Amniotic stem cell (primary cell): ENCODE data around the gene ANKRD22.

ENCODE experiments used
- DNase-seq: peaks from one replicate; lab custom pipeline; 2025; lab: John Stamatoyannopoulos, UW

The ANKRD22 gene

GRCh38 chr10:88800152-88801125 lies 51.2 kb downstream of the ANKRD22 start:
- no peak for DNase-seq

- DNase-seq, result no peak
These were observed 56.9 kb downstream of the ANKRD22 start for GRCh38 chr10:88794731-88795130.

GRCh38 chr10:88793712-88794299 lies 57.8 kb downstream of the ANKRD22 start:
- peak; percentile 9 for DNase-seq

GRCh38 chr10:88792661-88793060 lies 59.0 kb downstream of the ANKRD22 start:
- DNase-seq, result no peak

- no peak for DNase-seq
These were observed 59.7 kb downstream of the ANKRD22 start for GRCh38 chr10:88791924-88792323.

- DNase-seq, result no peak
These were observed 62.7 kb downstream of the ANKRD22 start for GRCh38 chr10:88788924-88789323.

GRCh38 chr10:88787463-88787862 lies 64.2 kb downstream of the ANKRD22 start:
- DNase-seq, result no peak

- no peak for DNase-seq
These were observed 65.4 kb downstream of the ANKRD22 start for GRCh38 chr10:88786032-88786770.

- DNase-seq, result no peak
These were observed 67.9 kb downstream of the ANKRD22 start for GRCh38 chr10:88783724-88784123.

- DNase-seq, result no peak
These were observed 69.4 kb downstream of the ANKRD22 start for GRCh38 chr10:88782222-88782621.

GRCh38 chr10:88781206-88781605 lies 70.4 kb downstream of the ANKRD22 start:
- no peak for DNase-seq
